D721Med (cell line): ENCODE results near the gene LRP1-AS.

Source experiments
- DNase-seq: peaks from one replicate; pipeline ENCODE4 v3.0.0; 2011; ENCODE audit warnings: low spot score; ENCODE audit not compliant: insufficient read length
- FAIRE-seq: peaks from 2 replicates; lab custom pipeline; 2011; peaks lifted over from hg19 to GRCh38; lab: Jason Lieb, UNC
- CTCF ChIP-seq: IDR thresholded peaks from 2 replicates; pipeline ENCODE4 v1.5.1; 2012; ENCODE audit warnings: mild to moderate bottlenecking, control low read depth; ENCODE audit not compliant: insufficient read depth; ENCODE audit errors: missing control alignments

Gene LRP1-AS

GRCh38 chr12:57129889-57130288 lies 17.5 kb downstream of the LRP1-AS start:
- no peak for DNase-seq
- no peak for FAIRE-seq
- TF ChIP-seq CTCF = no peak

GRCh38 chr12:57129321-57129842 lies 18.0 kb downstream of the LRP1-AS start:
- FAIRE-seq = no peak
- no peak for TF ChIP-seq CTCF

GRCh38 chr12:57128519-57129247 lies 18.7 kb downstream of the LRP1-AS start:
- DNase-seq (no peak), FAIRE-seq (no peak)
- TF ChIP-seq CTCF = no peak

More at GRCh38 chr12:57129321-57129842, 18.0 kb downstream of the LRP1-AS start:
- DNase-seq = no peak

- FAIRE-seq (no peak), DNase-seq (peak; percentile 77)
Measured at GRCh38 chr12:57127726-57128518, 19.5 kb downstream of the LRP1-AS start, which contains the start of gene LRP1. TSS of gene LRP1 (plus strand) at chr12:57128483. CDS start at chr12:57128965, 482 bp downstream.

GRCh38 chr12:57127101-57127725 lies 20.2 kb downstream of the LRP1-AS start:
- FAIRE-seq = no peak
- peak; percentile 22 for TF ChIP-seq CTCF
- no peak for DNase-seq

More at GRCh38 chr12:57127726-57128518, 19.5 kb downstream of the LRP1-AS start, which contains the start of gene LRP1:
- TF ChIP-seq CTCF = no peak

- DNase-seq (no peak), FAIRE-seq (no peak)
- no peak for TF ChIP-seq CTCF
Measured at GRCh38 chr12:57126561-57126960, 20.9 kb downstream of the LRP1-AS start.
